Stimulated activated CD8-positive, alpha-beta memory T cell treated with anti-CD3 and anti-CD28 coated beads, Interleukin-15, amount 100 ng/mL, for 1 hour (primary cell): Measurements from ENCODE around the gene KIAA1958.

Experiments used
- DNase-seq: peaks from one replicate; pipeline ENCODE4 v3.0.0-alpha.2; 2020; ENCODE audit warnings: low read depth

The KIAA1958 gene

DNA sequence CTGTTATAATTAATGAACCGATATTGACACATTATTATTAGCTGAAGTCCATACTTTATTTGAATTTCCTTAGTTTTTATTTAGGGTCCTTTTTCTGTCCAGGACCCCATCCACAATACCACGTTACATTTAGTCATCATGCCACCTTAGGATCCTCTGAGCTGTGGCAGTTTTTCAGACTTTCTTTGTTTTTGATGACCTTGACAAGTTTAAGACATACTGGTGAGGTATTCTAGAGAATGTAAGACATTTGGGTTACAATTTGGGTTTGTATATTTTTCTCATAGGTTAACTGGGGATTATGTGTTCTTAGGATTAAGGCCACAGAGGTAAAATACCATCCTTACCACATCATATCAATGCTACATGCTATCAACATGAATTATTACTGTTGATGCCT, 42.7 kb downstream of the KIAA1958 start:
- DNase-seq = no peak

DNA sequence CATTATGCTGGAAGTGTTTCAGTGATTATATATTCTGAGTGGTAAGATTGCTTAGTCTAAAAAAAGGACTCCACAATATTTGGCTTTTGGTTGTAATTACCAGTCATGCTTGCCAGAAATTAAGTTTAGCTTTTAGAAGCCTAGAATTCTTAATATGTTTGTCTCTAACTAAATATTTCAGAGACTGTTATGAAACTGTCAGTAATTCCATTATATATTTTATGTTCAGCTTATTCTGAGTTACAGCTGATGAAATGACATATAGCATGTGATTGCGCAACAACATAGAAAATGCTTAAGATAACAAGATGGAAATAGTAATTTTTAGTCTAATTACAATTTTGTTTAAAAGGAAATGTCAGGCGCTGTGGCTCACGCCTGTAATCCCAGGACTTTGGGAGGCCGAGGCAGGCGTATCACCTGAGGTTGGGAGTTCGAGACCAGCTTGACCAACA, 44.2 kb downstream of the KIAA1958 start:
- DNase-seq = no peak

DNA sequence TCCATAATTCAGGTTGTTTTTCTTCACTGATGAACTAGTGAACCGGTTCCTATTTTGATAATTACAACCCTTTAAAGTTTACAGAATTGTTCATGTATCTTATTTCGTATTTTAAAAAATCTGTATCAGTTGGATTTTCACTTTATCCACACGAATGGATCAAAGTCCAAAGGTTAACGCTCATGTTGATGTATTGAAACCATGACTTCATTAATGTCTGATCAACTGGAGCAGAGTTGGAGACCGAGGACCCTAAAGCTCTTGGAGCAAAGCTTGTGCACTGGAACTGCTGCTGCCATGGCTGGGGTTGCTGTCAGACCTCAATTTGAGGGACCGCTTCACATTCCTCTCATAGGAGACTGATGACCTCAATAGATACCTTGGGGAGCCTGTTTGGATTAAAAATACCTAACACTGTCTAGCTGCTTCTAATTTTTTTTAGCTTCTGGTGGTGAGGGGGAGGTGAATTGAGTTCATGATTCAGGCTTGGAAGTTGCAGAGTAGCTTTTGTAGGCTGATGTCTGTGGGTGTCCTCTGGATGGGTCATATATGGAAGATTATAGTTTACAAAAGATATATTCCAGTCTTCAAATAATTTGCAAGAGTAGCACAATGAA, 45.1 kb downstream of the KIAA1958 start:
- no peak for DNase-seq

DNA sequence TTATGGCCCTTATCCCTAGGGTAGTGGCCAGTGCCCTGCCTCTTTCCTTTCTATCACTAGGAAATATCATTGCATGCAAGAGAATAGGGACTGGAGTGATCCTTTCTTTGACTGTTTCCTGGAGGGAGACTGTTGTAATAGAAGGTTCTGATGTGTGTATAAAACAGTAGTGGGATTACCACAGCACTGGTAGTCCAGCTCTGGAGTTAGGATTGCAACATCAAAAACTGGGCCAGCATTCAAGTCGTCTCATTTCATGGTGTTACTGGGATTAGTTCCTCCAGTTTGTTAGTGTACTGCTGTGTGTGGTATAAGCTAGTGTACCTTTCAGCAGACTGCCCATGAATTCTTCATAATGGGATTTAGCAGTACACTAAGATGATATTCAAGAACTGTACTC, 45.8 kb downstream of the KIAA1958 start:
- no peak for DNase-seq

DNA sequence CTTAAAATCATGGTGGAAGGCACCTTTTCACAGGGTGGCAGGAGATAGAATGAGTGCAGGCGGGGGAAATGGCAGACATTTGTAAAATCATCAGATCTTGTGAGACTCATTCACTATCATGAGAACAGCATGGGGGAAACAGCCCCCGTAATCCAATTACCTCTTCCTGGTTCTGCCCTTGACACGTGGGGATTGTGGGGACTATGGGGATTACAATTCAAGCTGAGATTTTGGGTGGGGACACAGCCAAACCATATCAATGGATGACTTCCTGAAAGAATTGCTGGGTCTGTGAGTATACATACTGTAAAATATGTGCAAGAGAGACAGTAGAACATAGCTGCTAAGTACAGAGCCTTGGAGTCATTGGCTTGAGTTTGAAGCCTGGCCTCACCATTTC, 47.0 kb downstream of the KIAA1958 start:
- no peak for DNase-seq

DNA sequence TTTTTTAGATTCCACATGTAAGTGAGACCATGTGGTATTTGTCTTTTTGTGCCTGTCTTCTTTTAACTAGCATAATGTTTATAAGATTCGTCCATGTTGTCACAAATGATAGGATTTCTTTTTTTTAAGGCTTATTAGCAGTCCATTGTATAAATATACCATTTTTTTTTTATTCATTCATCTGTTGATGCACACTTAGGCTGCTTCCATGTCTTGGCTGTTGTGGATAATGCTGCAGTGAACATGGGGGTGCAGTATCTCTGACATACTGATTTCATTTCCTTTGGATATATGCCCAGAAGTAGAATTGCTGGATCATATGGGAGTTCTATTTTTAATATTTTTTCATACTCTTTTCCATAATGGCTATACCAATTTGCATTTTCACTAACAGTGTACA, 48.7 kb downstream of the KIAA1958 start:
- DNase-seq = no peak

DNA sequence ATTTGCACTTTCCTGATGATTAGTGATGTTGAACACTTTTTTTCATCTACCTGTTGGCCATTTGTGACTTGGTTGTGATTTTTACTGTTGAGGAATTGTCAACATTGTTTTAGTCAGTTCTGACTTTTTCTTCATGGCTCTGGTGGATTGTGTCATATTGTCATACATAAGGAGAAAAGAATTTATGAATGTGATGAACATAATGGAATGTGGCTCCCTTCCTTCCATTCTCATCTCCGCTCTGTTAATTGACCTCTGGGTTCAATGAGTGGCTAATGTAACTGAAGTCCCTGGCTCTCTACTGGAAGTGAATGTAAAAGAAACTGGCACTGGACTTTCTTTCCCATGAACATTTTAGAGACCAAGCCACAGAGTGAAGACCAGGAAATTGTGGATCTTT, 49.2 kb downstream of the KIAA1958 start:
- no peak for DNase-seq

DNA sequence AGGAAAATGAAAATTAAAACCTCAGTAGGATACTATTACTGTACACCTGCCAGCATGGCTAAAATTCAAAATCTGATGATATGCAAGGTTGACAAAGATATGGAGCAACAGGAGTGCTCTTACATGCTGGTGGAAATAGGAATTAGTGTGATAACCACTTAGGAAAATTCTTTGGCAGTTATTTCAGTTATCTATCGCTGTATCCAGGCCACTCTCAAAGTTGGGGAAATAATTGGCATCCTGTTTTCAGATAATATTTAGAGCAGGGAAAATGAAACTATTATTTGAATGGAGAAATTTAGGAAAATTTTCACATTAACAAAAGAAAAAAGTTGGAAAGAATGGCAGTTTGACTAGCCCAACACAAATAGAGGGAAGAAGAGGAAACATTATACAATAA, 50.9 kb downstream of the KIAA1958 start:
- no peak for DNase-seq

DNA sequence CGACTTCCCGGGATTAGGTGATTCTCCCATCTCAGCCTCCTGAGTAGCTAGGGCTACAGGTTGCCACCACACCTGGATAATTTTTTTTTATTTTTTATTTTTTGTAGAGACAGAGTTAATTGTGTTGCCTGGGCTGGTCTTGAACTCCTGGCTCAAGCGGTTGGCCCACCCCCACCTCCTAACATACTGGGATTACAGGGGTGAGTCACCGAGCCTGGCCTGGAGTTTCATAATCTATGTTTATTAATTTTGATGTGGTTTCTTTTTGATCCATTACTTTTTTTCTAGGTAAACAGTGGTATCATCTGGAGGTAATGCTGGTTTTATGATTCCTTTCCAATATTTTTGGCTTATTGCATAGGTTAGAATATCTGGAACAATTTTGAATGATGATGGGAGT, 54.2 kb downstream of the KIAA1958 start:
- DNase-seq = no peak

DNA sequence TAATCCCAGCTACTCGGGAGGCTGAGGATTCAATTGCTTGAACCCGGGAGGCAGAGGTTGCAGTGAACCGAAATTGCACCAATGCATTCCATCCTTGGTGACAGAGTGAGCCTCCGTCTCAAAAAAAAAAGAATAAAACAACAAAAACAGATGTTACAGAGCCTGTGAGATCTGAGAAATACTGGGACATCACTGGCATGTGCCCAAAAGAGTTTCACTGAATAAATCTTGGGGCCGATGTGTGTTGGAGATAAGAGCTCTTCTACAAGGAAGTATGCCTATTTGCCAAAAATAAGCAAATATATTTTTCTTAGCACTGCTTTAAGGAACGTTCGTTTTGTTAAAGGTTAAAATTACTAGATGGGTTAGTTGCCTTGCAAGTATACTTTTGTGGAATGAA, 55.1 kb downstream of the KIAA1958 start:
- DNase-seq = no peak

DNA sequence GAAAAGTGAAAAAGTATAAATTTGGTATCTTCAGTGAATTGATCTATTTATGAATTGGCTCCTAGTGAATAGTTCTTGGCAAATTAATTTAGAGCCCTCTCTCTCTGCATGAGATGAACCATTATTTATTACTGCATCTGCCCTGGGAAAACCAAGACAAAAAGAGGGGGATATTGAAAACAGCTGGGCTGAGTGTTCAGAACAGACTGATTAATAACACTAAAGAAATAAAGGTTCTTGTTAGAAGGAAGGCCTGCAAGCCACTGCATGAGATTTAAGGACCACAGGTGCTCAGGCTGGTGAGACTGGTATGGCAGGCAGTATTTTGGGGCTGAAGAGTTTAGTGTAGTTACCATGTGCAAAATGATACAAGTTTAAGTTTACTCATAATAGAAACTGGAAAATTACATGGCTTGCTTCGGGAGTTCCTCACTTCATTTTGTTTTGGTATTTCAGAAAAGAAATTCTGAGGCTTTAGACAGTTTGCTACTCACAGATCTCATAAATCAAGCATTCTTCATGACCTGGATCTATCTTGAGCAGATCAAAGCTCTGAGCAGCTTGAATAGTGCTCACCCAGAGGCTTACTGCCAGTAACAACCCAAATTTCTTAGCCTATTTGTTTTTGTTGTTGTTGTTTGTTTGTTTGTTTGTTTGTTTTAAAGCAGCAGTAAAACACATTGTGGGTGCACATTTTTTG, 56.1 kb downstream of the KIAA1958 start:
- no peak for DNase-seq

DNA sequence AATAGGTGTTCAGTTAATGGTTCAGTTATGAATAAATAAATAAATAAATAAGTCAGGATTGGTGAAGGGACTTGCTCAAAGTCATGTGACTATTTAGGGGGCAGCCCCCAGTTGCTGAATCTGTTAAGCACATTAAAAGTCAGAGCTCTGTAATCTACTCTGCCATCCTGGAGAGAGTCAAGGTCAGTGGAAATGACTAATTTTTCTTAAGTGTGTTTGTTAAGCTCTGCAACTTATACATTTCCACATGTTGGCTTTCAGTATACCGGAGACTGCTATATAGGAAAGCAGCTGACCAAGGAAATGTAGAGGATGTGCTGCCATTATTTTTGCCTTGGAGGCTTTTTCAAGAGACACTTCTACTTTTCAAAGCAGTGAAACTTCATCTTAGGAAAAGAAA, 57.9 kb downstream of the KIAA1958 start:
- no peak for DNase-seq

DNA sequence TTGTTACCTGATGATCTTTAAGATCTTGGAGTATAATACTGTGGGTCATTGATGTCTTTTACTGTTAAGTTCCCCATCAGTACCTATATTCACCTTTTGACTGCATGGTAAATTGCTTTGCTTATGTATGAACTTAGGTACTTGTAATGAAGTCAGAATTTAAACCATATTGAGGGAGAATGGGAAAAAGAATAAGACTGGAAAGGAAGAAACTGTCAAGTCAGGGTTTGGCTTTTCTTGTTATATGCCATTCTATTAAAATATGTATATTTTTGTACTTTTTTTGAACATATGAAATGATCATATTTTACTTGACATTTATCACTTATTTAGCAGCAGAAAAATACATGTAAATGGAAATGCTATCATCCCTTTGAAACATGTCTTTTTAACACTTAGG, 58.6 kb downstream of the KIAA1958 start:
- DNase-seq = no peak

DNA sequence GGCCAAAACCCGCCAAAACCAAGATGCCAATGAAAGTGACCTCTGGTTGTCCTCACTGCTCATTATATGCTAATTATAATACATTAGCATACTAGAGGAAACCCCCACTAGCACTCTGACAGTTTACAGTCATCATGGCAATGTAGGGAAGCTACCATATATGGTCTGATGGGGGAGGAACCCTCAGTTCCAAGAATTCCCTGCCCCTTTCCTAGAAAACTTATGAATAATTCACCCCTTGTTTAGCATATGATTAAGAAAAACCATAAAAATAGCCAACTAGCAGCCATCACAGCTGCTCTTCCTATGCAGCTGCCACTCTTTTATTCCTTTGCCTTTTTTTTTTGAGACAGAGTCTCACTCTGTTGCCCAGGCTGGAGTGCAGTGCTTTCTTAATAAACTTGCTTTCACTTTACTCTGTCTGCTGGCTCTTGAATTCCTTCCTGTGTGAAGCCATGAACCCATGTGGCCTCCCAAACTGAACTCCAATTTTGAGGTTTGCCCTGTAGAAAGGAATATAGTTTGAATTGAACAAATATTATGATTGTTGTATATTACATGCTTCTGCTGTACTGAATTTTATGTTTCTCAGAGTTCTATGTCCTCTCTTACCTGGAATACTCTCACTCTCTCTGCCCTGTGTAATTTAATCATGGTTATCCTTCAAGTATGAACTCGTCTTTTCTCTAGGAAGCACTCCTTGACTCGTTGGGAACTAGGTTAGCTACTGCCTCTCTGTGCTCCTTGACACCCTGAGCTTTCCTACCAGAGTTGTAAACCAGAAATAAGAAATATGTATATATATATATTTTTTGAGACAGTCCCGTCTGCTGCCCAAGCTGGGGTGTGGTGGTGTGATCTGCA, 59.8 kb downstream of the KIAA1958 start:
- DNase-seq = no peak

DNA sequence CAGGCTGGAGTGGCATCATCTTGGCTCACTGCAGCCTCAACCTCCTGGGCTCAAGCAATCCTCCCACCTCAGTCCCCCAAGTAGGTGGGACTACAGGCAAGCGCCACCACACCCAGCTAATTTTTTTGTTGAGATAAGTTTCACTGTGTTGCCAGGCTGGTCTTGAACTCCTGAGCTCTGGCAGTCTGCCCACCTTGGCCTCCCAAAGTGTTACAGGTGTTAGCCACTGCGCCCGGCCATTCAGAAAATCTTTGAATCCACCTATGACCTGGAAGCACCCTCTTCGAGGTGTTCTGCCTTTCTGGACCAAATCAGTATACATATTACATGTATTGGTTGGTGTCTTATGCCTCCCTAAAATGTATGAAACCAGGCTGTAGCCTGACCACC, 61.4 kb downstream of the KIAA1958 start:
- DNase-seq = no peak

DNA sequence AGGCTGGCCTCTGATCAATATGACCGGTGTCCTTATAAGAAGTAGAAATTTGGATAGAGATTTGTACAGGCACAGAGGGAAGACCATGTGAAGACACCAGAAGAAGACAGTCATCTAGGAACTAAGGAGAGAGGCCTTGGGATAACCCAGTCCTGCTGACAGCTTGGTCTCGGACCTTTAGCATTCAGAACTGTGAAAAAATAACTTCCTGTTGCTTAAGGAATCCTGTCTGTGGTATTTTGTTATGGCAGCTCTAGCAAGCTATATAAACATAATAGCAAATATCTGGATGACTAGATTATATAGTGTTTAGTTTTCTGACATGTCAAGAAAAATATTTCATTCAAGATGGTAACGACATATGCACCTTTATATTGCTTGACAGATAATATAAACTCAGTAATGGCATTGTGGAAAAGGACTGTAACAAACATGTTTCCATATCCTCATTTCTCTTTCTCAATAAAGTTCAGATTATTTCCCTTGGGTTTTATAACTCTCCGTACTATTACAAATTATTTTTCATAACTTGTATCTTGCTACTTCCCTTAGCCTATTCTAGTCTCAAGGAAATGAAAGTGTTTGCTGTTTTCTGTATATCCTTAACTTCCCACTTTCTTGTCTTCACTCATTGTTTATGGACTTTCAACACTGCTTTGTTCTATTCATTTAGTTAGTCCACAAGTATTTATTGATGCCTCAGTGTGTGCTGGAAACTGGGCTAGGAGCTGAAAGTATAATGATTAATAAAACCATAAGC, 62.4 kb downstream of the KIAA1958 start:
- no peak for DNase-seq

DNA sequence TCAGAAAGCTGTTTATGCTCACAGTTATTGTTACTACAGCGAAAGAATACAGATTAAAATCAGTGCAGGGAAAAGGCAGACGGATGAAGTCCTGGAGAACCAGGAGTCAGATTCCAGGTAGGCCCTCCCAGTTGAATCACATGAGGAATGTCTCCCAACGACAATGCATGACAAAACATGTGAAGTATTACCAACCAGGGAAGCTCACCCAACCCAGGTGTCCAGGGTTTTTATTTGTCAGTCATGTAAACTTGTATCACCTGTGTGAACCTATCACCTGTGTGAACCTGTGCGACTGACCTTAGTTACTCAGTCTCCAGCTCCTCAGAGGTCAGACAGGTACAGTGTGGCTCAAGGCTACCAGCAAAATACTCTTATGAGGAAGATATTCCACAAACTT, 63.9 kb downstream of the KIAA1958 start:
- DNase-seq = no peak

DNA sequence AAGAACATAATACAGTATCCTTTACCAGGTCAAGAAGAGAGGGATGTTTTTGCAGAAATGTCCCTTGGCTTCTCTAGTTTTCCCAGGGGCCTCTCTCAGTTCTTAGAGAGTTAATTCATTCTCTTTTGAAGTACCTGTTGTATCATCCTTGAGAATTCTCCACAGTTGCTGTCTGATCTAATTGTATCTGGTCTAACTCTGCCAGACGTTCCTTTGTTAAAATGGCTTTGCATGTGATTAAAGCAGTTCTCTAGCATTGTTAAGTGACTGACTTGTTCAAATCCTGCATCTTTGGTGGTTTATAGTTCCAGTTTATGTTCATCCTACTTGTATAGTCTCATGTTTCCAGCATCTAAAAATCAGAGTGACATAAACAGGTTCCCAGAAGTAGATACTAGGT, 65.0 kb downstream of the KIAA1958 start:
- DNase-seq = no peak

DNA sequence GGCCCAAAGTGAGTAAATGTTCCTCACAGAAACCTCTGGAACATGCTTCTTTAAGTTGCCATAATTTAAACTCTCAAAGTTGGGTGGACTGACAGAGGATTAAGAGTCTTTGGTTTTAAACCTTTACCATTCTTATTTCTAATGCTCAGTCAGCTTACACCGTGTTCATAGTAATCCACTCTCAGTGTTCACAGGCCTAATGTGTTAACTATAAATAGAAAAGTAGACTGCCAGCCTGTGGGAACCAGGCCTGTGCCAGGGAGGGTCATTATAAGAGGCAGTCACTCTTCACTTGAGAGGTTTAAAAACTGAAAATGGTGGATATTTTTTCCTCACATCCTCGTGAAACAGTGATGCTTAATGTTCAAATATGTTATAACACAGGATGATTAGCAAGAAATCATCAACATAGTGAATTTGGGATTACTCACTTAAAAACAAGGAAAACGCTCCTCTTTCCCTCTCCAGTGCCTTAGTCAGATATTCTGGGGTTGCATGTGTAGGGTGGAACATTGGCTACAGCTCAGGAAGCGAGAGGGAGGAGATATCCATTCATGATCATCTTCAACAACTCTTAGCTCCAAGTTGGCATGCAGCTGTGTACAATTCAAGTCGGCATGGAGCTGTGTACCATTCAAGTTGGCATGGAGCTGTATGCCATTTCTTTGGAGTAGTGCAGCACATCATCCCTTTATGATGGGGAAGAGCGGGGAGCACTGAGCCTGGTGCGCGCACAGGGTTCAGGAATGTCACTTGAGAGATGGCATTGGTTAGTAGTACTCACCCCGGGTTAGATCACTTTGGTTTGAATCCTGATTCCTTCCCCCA, 65.8 kb downstream of the KIAA1958 start:
- DNase-seq = no peak

DNA sequence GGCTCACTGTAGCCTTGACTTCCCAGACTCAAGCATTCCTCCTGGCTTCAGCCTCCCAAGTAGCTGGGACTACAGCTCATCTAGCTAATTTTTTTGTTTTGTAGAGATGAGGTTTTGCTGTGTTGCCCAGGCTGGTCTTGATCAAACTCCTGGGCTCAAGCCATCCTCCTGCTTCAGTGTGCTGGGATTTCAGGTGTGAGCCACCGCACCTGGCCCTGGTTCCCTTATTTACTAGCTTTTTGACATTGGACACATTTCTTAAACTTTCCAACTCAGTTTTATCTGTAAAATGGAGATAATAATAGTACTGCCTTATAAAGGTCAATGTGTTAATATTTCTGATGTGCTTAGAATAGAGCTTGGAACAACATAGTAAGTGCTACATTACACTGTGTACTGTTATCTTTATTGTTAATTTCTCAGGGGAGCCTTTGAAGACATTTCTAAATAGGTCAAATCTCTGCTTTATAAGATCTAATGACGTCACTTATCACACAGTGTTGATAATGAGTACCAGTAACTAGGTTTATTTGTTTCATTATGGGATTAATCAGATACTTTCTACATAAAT, 66.7 kb downstream of the KIAA1958 start:
- no peak for DNase-seq

DNA sequence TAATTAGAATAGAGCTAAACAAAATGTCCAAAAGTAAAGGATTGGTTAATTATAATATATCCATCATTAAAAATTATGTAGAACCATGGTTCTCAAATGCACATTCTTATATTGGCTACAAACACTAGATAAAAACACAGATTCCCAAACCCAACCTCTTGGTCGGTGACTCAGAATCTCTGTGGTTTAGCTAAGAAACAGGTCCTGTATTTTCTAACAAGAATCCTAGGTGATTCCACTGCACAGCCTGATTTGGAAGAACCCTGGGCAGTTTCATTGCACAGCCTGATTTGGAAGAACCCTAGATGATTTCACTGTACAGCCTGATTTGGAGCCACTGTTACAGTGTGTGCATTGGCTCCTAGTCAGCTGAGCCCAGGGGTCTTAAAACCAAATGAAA, 67.9 kb downstream of the KIAA1958 start:
- no peak for DNase-seq
